GM19397 (cell line): ENCODE measurements around the gene SORBS1.

ENCODE experiments used
- ATAC-seq: cut with Tn5 transposase; IDR thresholded peaks from one replicate; pipeline ENCODE4 v1.9.1; 2021; ENCODE audit warnings: mild to moderate bottlenecking, moderate library complexity; ENCODE audit not compliant: unreplicated experiment

SORBS1 gene

GRCh38 chr10:95542330-95542729 lies 18.8 kb downstream of the SORBS1 start:
- ATAC-seq: no peak

- no peak for ATAC-seq
Observed at GRCh38 chr10:95540514-95541052, 20.6 kb downstream of the SORBS1 start.

DNA sequence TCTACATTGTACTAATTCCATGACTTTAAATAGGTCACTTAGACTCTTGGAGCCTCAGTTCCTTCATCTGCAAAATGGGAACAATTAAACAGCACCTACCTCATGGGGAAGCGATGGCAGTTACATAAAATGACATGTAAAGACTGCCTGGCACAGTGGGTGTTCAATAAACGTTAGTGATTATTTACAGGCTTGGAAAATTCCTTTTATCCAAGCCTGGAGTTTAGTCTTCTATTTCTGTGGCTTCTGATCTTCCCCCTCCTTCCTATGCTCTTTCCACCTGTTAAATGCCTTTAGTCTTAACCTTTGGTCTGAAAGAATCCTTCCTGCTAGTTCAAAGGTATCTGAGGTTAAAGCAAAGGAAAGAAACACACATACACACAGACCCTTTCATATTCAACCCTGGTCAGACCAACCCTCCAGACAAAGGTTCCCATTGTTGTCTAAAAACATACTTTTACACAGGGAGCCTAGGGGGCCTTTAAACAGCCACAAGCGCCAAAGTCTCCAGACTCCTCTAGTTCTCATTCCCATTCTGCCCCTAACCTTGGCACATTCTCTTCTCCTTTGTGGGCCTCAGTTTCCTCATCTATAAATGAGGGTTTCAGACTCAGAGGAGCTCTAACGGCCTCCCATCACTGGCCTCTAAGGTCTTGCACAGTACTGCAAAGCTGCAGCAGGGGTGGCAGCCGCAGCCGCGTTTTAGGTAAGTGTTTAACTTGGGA lies 21.4 kb downstream of the SORBS1 start:
- ATAC-seq: no peak

- ATAC-seq: no peak
Observed at GRCh38 chr10:95538412-95538811, 22.8 kb downstream of the SORBS1 start.

- ATAC-seq: no peak
Observed at GRCh38 chr10:95537542-95537927, 23.6 kb downstream of the SORBS1 start.

- ATAC-seq: no peak
Observed at GRCh38 chr10:95536894-95537541, 24.2 kb downstream of the SORBS1 start.

- ATAC-seq: no peak
Observed at GRCh38 chr10:95536017-95536416, 25.2 kb downstream of the SORBS1 start.

- ATAC-seq: no peak
Observed at GRCh38 chr10:95535526-95535925, 25.6 kb downstream of the SORBS1 start.

GRCh38 chr10:95533590-95533989 lies 27.6 kb downstream of the SORBS1 start:
- ATAC-seq: no peak

DNA sequence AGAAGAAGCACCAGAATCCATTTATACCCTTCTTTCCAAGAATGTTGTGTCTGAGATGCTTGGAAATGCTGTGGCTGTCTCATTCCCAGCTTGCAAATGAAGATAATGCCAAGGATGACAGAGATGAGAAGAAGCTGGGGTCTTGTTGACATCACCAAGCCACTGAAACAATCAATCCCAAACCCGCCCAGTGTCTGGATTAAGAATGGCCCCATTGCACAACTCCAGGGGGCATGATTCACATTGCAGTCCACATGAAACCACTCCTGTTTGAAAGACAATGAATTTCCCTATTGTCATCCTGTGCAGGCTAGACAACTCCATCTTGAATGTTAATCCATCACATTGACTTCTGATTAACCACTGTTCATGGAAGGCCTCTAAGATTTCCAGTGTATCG lies 28.6 kb downstream of the SORBS1 start:
- ATAC-seq: no peak

DNA sequence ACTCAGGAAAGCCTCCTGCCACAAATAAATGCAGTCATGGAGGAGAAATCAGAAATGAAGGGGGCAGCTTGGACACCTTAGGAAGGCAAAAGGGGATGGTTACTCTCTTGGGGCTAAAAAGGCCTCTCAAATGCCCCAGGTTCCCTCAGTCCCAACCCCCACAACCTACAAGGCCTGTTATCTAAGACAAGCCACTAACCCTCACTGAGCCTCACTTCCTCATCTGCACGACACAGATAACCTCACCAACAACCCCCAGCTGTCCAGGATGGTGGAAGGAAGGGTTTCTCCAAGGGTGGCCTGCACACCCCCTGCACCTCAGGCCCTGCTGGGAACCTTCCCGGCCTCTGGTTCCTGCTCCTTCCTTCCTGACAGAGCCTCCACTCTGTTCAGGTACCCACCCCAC lies 29.2 kb downstream of the SORBS1 start:
- no peak for ATAC-seq

- ATAC-seq: no peak
Observed at GRCh38 chr10:95531058-95531809, 29.9 kb downstream of the SORBS1 start.

- no peak for ATAC-seq
Observed at GRCh38 chr10:95530561-95530960, 30.6 kb downstream of the SORBS1 start.

DNA sequence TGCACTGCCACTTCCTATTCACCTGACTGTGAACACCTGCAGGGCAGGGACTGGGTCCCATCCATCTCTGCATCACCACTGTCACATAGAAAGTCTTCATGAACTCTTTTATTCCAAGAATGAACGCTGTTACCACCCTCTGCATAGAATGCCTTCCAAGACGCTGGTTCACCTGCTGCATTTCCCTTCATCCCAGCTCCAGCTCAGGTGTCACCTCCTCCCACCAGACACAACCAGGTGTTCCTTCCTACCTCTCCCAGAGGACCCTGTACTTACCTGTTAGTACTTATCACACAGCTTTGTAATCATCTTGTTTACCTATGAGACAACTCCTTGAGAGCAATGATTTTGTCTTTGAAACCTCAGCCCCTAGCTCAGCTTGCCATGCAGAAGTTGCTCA lies 31.1 kb downstream of the SORBS1 start:
- no peak for ATAC-seq

DNA sequence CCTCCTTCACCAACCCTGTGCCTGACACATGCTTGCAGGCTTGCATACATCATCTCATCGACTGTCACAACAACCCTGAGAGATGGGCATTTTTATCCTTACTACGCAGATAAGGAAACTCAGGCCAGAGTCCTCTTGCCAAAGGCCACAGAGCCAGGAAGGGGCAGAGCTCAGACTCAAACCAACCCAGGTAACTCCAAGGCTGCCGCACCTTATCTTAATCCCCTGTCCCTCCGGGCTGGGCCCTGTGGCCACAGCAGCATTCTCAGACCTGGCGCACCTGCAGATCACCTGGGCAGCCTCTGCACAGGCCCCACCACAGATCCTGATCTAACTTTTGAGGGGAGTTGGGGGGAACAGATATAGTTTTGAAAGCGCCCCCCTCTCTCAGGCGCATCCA lies 35.1 kb downstream of the SORBS1 start:
- no peak for ATAC-seq

DNA sequence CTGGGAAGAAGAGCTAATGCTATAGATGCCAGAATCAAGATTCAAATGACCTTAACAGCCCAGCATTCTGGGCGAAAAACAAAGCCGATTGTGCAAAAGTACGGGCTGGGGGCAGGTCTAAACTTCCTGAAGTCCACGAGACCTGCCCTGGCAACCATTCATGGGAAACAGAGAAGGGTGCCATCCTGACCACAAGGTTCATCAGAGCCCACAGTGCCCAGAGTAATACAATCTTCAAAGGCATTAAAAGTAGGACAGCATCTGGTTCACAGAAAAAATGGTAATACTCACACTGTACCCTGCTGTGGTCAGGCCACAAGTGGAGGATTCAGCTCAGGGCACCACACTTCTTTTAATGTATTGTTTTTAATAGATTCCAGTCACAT lies 36.1 kb downstream of the SORBS1 start:
- no peak for ATAC-seq

GRCh38 chr10:95524358-95525032 lies 36.7 kb downstream of the SORBS1 start:
- no peak for ATAC-seq

DNA sequence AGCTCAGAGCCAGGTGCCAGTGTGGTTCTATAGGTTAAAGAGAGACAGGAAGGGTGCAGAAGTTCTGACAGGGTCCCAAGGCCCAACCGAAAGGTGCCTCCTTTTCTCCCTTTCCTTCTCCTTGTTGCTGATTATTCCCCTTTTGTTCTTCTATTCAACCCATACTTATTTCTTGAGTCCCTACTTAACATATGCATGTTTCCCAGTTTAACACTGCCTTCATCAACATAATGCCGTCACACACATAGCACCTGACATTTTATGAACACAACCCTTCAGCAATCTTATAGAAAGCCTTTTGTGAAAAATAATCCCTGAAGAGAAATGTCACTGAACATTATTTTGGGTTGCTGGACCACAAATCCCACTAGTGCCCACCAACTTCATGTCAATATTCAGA lies 39.1 kb downstream of the SORBS1 start:
- ATAC-seq: no peak

- no peak for ATAC-seq
Observed at GRCh38 chr10:95520617-95521016, 40.6 kb downstream of the SORBS1 start.

DNA sequence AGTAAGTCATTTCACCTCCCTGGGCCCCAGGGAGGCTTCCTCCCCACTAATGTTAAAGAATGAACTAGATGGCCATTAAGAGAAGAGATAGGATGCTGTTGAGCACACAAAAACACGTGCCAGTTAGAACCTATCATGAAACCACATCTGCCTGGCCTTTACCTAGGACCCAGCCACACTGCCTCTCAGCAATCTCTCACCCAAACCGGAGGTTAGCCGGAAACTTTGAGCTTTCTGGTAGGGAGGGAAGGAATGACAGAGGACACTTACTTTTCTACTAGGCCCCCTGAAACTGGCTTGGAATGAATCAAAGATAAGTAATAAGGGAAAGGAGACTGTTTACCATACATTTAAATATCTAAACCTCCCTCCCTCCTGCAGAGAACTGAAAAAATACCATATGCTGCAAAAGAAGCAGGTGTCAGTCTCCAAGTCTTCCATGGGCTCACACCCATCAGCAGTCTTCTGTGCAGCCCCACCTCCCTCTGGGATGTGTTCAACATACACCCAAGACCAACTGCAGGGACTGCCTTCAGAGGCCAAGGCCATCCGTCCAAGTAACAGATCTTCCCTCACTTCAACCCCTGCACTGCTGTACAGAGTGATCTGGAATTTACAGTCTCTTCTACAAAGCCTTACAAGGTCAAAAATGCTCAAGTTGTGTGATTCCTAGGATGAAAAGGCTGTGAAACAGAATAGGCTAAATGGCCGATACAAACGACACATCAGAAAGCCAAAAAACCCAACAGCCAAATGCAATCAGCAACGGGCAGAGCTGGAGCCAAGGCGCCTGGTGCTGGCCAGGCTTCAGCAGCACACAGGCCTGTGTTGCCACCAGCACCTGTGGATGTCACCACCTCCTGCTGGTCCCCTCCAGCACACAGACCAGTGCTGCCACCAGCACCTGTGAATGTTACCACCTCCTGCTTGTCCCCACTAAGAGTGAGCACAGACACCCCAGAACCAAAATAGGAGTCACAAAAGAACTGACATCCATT lies 42.4 kb downstream of the SORBS1 start:
- ATAC-seq: no peak
